HFFc6 (cell line): ENCODE data around the gene LMAN2. TPM values are rescaled to one million over a fixed set of nuclear protein-coding genes. Genes with fewer than 3 reads are reported as not detected.
A peak's percentile ranks its signal among the peaks of the same experiment; 100 is the strongest.

Experiments
- DNase-seq: peaks from one replicate; pipeline ENCODE4 v3.0.0-alpha.2; 2018
- H3K27ac Mint-ChIP-seq: 2 replicates; pipeline ENCODE4 v1.8.0; 2020; ENCODE audit warnings: mild to moderate bottlenecking, mixed read lengths
- H3K27me3 Mint-ChIP-seq: 2 replicates; pipeline ENCODE4 v1.8.0; 2021; ENCODE audit warnings: mild to moderate bottlenecking, moderate library complexity, mixed read lengths; ENCODE audit not compliant: insufficient read depth
- H3K36me3 Mint-ChIP-seq: 2 replicates; pipeline ENCODE4 v1.8.0; 2021; ENCODE audit warnings: low read depth, mixed read lengths
- H3K4me1 Mint-ChIP-seq: 2 replicates; pipeline ENCODE4 v1.8.0; 2020; ENCODE audit warnings: low read depth, mixed read lengths
- H3K4me3 Mint-ChIP-seq: 2 replicates; pipeline ENCODE4 v1.8.0; 2020; ENCODE audit warnings: mild to moderate bottlenecking, moderate library complexity, mixed read lengths
- H3K9me3 Mint-ChIP-seq: 2 replicates; pipeline ENCODE4 v1.8.0; 2020; ENCODE audit warnings: mild to moderate bottlenecking, mixed read lengths
- CTCF ChIP-seq: fragments of 200-600 bp; sonication (generic); IDR thresholded peaks from 2 replicates; pipeline ENCODE4 v1.5.0; 2021; ENCODE audit warnings: antibody characterized with exemption, mild to moderate bottlenecking
- total RNA-seq, 6 experiments: library from RNA; stranded (reverse); fragmentation: NEBNext Ultra II Directional; extraction: Animal tissue kit (Norgen Biotek cat#: 25700); gene quantifications; 2 replicates in 1 of 6; 3 replicates in 5 of 6; pipeline ENCODE4 v1.2.3, GENCODE V29; 2021

The LMAN2 gene
- total RNA-seq, 6 experiments from 2014 or later = 153 to 169 (median 164) TPM

GRCh38 chr5:177330991-177331842 is 20.3 kb downstream of the LMAN2 start:
- no peak overlapping the region for H3K27ac Mint-ChIP-seq
- TF ChIP-seq CTCF = no peak
- H3K4me3 Mint-ChIP-seq = no peak overlapping the region
- H3K9me3 Mint-ChIP-seq = no peaks in the 10 kb centered on the region
- no peak for DNase-seq
- peaks cover 8% of the 10 kb centered on the region for H3K36me3 Mint-ChIP-seq
- H3K4me1 Mint-ChIP-seq = peaks cover 13% of the 10 kb centered on the region
- H3K27me3 Mint-ChIP-seq = no peaks in the 10 kb centered on the region; the same call in 1 of the 2 replicates

- H3K27me3 Mint-ChIP-seq = no peaks in the 10 kb centered on the region; the same call in 1 of the 2 replicates
- peaks cover 26% of the 10 kb centered on the region for H3K4me1 Mint-ChIP-seq
- no peak for DNase-seq
- H3K27ac Mint-ChIP-seq = no peak overlapping the region
- H3K4me3 Mint-ChIP-seq = no peak overlapping the region
- no peaks in the 10 kb centered on the region for H3K9me3 Mint-ChIP-seq
- H3K36me3 Mint-ChIP-seq = peaks cover 9% of the 10 kb centered on the region
- TF ChIP-seq CTCF = no peak
Measured at GRCh38 chr5:177329883-177330282, 21.6 kb downstream of the LMAN2 start.

- H3K9me3 Mint-ChIP-seq = no peaks in the 10 kb centered on the region
- H3K27me3 Mint-ChIP-seq = no peaks in the 10 kb centered on the region; the same call in 1 of the 2 replicates
- no peak for TF ChIP-seq CTCF
- DNase-seq = no peak
- peaks cover 26% of the 10 kb centered on the region for H3K4me1 Mint-ChIP-seq
- peaks cover 9% of the 10 kb centered on the region for H3K36me3 Mint-ChIP-seq
- no peak overlapping the region for H3K27ac Mint-ChIP-seq
- no peak overlapping the region for H3K4me3 Mint-ChIP-seq
Measured at GRCh38 chr5:177328545-177329231, 22.8 kb downstream of the LMAN2 start.

- Mint-ChIP-seq H3K4me3 (no peak overlapping the region), H3K27me3 (no peaks in the 10 kb centered on the region; the same call in 1 of the 2 replicates), H3K9me3 (no peaks in the 10 kb centered on the region), H3K27ac (no peak overlapping the region), H3K36me3 (peaks cover 5% of the 10 kb centered on the region), H3K4me1 (peaks cover 26% of the 10 kb centered on the region)
- no peak for TF ChIP-seq CTCF
- DNase-seq = no peak
Measured at GRCh38 chr5:177327539-177328522, 23.6 kb downstream of the LMAN2 start.

DNA sequence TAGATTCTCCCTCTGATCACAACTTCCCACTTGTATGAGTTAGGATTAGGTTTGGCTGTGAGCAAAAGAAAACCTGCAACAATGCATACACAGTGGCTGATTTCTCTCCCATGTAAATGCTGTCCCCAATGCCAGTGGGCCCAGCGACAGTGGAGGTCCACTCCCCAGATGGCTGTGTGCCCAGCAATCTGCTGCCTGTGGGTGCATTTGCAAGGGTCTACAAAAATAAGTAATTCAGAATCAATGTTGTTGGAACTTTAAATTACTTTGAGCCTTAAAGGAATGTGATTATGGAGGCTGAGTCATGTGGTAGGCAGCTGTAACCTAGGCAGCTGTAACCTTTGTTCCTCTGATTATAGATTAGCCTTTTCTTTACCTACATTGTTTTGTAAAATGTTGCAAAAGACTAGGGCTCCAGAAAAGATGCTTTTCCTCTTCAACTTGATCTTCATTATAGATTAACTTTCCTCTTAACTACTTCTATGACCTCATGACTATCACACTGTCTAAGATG is 25.5 kb downstream of the LMAN2 start:
- Mint-ChIP-seq H3K9me3 (no peaks in the 10 kb centered on the region), H3K27ac (peak overlapping the region; percentile 51), H3K4me3 (no peak overlapping the region), H3K4me1 (peaks cover 26% of the 10 kb centered on the region), H3K27me3 (no peaks in the 10 kb centered on the region; the same call in 1 of the 2 replicates), H3K36me3 (peaks cover 9% of the 10 kb centered on the region)
- no peak for DNase-seq
- TF ChIP-seq CTCF = no peak
